Measurements from ENCODE around the gene NPC1L1. TPM values are rescaled to one million over a fixed set of nuclear protein-coding genes. Genes with fewer than 3 reads are reported as not detected.

Gene NPC1L1
- total and polyA plus RNA-seq, 7 experiments from 2014 or later, result 0.11 to 0.32 (median 0.21) TPM; not detected in 3

- peaks cover 0 to 3% of the 10 kb centered on the region in 2 donors for H3K27me3 ChIP-seq (ENCODE audit: control insufficient read depth in 2 of 2, insufficient read depth in 2 of 2, low read length in 2 of 2)
- Mint-ChIP-seq H3K9me3 (no peaks in the 10 kb centered on the region), H3K4me3 (peak within 1 kb of the TSS; percentile 85 to 96 (median 90)), H3K27me3 (peaks cover 0 to 11% (median 3%) of the 10 kb centered on the region in 5 donors), H3K36me3 (peaks cover 0 to 20% (median 12%) of the 10 kb centered on the region in 5 donors), H3K4me1 (peaks cover 36 to 53% (median 48%) of the 10 kb centered on the region in 7 donors), H3K27ac (peak within 1 kb of the TSS; percentile 90 to 97 (median 93))
- ATAC-seq, result peak; percentile 84
- H3K4me3 ChIP-seq (ENCODE audit: low read length), result peak within 1 kb of the TSS; percentile 92
- peaks cover 28 to 30% of the 10 kb centered on the region in 2 donors for H3K4me1 ChIP-seq (ENCODE audit: control insufficient read depth in 2 of 2, insufficient read depth in 2 of 2, low read length in 2 of 2)
- DNase-seq, result peak; percentile 63 to 88 (median 84)
- no peaks in the 10 kb centered on the region for H3K9me3 ChIP-seq (ENCODE audit: control insufficient read depth in 2 of 3, low read length in 3 of 3)
- CTCF ChIA-PET, result interaction anchor here (0.7 to 1.4 kb wide), 3 partner anchors 75 to 116 kb away, joined by 3 to 4 read pairs (median 4); no protein-coding TSS in a partner anchor
- intact Hi-C loops (cut with micrococcal nuclease), result loop anchor here (1.0 to 5.0 kb wide), 24 partner anchors 30 to 1580 kb away; partner anchors contain the start of genes OGDH (in 2 of the 2), POLM (in 2 of the 2), PPIA (in 2 of the 2) and TBRG4 (in 2 of the 2)
- peak within 1 kb of the TSS; percentile 98 for H3K27ac ChIP-seq (ENCODE audit: low read depth, low read length)
- POLR2A ChIA-PET, result interaction anchor here (0.7 to 3.2 kb wide), 31 partner anchors 8 to 621 kb away, joined by 3 to 42 read pairs (median 6); partner anchors contain the start of genes DBNL, DDX56, H2AZ2 and MRPS24
- peaks cover 0 to 6% (median 0%) of the 10 kb centered on the region in 3 experiments for H3K36me3 ChIP-seq (ENCODE audit: control insufficient read depth in 2 of 3, insufficient read depth in 3 of 3, low read length in 3 of 3)
Measured at GRCh38 chr7:44490351-44491200, 50.6 kb downstream of the NPC1L1 start, which contains the start of gene NUDCD3. TSS of gene NUDCD3 (minus strand) at chr7:44490658. CDS start at chr7:44490600, 58 bp downstream.

GRCh38 chr7:44489955-44490350 is 51.2 kb downstream of the NPC1L1 start:
- DNase-seq (peak in 7 of 9 donors; percentile 28 to 80 (median 78)), ATAC-seq (peak; percentile 67)
- H3K9me3 ChIP-seq (ENCODE audit: control insufficient read depth in 2 of 3, low read length in 3 of 3), result no peaks in the 10 kb centered on the region
- ChIA-PET CTCF (interaction anchor here (0.7 kb wide), 1 partner anchor 75 kb away, joined by 4 read pairs; no protein-coding TSS in a partner anchor), POLR2A (interaction anchor here (0.5 to 3.2 kb wide), 27 partner anchors 8 to 621 kb away, joined by 3 to 42 read pairs (median 6); partner anchors contain the start of genes DBNL, DDX56, H2AZ2 and MRPS24)
- peaks cover 29 to 37% of the 10 kb centered on the region in 2 donors for H3K4me1 ChIP-seq (ENCODE audit: control insufficient read depth in 2 of 2, insufficient read depth in 2 of 2, low read length in 2 of 2)
- H3K4me3 Mint-ChIP-seq, result peak overlapping the region; percentile 85 to 96 (median 90)
- H3K27ac ChIP-seq (ENCODE audit: low read depth, low read length), result peak overlapping the region; percentile 98
- H3K9me3 Mint-ChIP-seq, result no peaks in the 10 kb centered on the region
- no peaks in the 10 kb centered on the region for H3K27me3 ChIP-seq (ENCODE audit: control insufficient read depth in 2 of 2, insufficient read depth in 2 of 2, low read length in 2 of 2)
- intact Hi-C loops (cut with micrococcal nuclease), result loop anchor here (1.0 to 5.0 kb wide), 24 partner anchors 30 to 1579 kb away; partner anchors contain the start of genes OGDH (in 2 of the 2), POLM (in 2 of the 2), PPIA (in 2 of the 2) and TBRG4 (in 2 of the 2)
- peak overlapping the region; percentile 90 to 97 (median 93) for H3K27ac Mint-ChIP-seq
- H3K36me3 Mint-ChIP-seq, result peaks cover 0 to 25% (median 16%) of the 10 kb centered on the region in 5 donors
- peaks cover 0 to 5% (median 0%) of the 10 kb centered on the region in 5 donors for H3K27me3 Mint-ChIP-seq
- peak overlapping the region; percentile 92 for H3K4me3 ChIP-seq (ENCODE audit: low read length)
- H3K36me3 ChIP-seq (ENCODE audit: control insufficient read depth in 2 of 3, insufficient read depth in 3 of 3, low read length in 3 of 3), result peaks cover 0 to 9% (median under 1%) of the 10 kb centered on the region in 3 experiments
- peaks cover 42 to 59% (median 51%) of the 10 kb centered on the region in 7 donors for H3K4me1 Mint-ChIP-seq

- H3K4me3 Mint-ChIP-seq, result peak overlapping the region; percentile 85 to 96 (median 90)
- POLR2A ChIA-PET, result interaction anchor here (1.0 to 3.2 kb wide), 7 partner anchors 8 to 397 kb away, joined by 3 to 42 read pairs (median 6); partner anchors contain the start of gene DDX56
- Histone ChIP-seq H3K9me3 (ENCODE audit: control insufficient read depth in 2 of 3, low read length in 3 of 3) (no peaks in the 10 kb centered on the region), H3K27ac (ENCODE audit: low read depth, low read length) (peak overlapping the region; percentile 98), H3K4me3 (ENCODE audit: low read length) (peak overlapping the region; percentile 92), H3K27me3 (ENCODE audit: control insufficient read depth in 2 of 2, insufficient read depth in 2 of 2, low read length in 2 of 2) (no peaks in the 10 kb centered on the region), H3K4me1 (ENCODE audit: control insufficient read depth in 2 of 2, insufficient read depth in 2 of 2, low read length in 2 of 2) (peaks cover 29 to 44% of the 10 kb centered on the region in 2 donors), H3K36me3 (ENCODE audit: control insufficient read depth in 2 of 3, insufficient read depth in 3 of 3, low read length in 3 of 3) (peaks cover 10 to 19% (median 11%) of the 10 kb centered on the region in 3 experiments)
- peaks cover 0 to 1% (median 0%) of the 10 kb centered on the region in 11 donors for H3K9me3 Mint-ChIP-seq
- H3K4me1 Mint-ChIP-seq, result peaks cover 46 to 69% (median 61%) of the 10 kb centered on the region in 7 donors
- peaks cover 8 to 33% (median 26%) of the 10 kb centered on the region in 5 donors for H3K36me3 Mint-ChIP-seq
- CTCF ChIA-PET, result no interaction called here
- ATAC-seq (no peak), DNase-seq (no peak)
- peak overlapping the region; percentile 90 to 97 (median 93) for H3K27ac Mint-ChIP-seq
- intact Hi-C loops (cut with micrococcal nuclease), result no loop called here
- H3K27me3 Mint-ChIP-seq, result no peaks in the 10 kb centered on the region
Measured at GRCh38 chr7:44488955-44489354, 52.2 kb downstream of the NPC1L1 start.

- POLR2A ChIA-PET, result interaction anchor here (1.2 to 1.7 kb wide), 2 partner anchors 11 to 435 kb away, joined by 3 to 4 read pairs; no protein-coding TSS in a partner anchor
- H3K4me1 ChIP-seq (ENCODE audit: control insufficient read depth in 2 of 2, insufficient read depth in 2 of 2, low read length in 2 of 2), result peaks cover 29 to 44% of the 10 kb centered on the region in 2 donors
- Mint-ChIP-seq H3K4me1 (peaks cover 48 to 92% (median 81%) of the 10 kb centered on the region in 7 donors), H3K4me3 (peak overlapping the region; percentile 36 to 86 (median 58)), H3K27me3 (no peaks in the 10 kb centered on the region), H3K27ac (peak overlapping the region in 7 of 9 donors; percentile 1 to 79 (median 45)), H3K36me3 (peaks cover 26 to 54% (median 47%) of the 10 kb centered on the region in 5 donors), H3K9me3 (peaks cover 7 to 19% (median 14%) of the 10 kb centered on the region in 11 donors)
- DNase-seq (no peak), ATAC-seq (no peak)
- intact Hi-C loops (cut with micrococcal nuclease), result no loop called here
- CTCF ChIA-PET, result interaction anchor here (1.0 kb wide), 1 partner anchor 78 kb away, joined by 3 read pairs; no protein-coding TSS in a partner anchor
- no peaks in the 10 kb centered on the region for H3K9me3 ChIP-seq (ENCODE audit: control insufficient read depth in 2 of 3, low read length in 3 of 3)
- no peaks in the 10 kb centered on the region for H3K27me3 ChIP-seq (ENCODE audit: control insufficient read depth in 2 of 2, insufficient read depth in 2 of 2, low read length in 2 of 2)
- no peak overlapping the region for H3K4me3 ChIP-seq (ENCODE audit: low read length)
- peaks cover 31 to 41% (median 31%) of the 10 kb centered on the region in 3 experiments for H3K36me3 ChIP-seq (ENCODE audit: control insufficient read depth in 2 of 3, insufficient read depth in 3 of 3, low read length in 3 of 3)
- no peak overlapping the region for H3K27ac ChIP-seq (ENCODE audit: low read depth, low read length)
Measured at GRCh38 chr7:44486693-44487092, 54.4 kb downstream of the NPC1L1 start.

GRCh38 chr7:44486001-44486400 is 55.1 kb downstream of the NPC1L1 start:
- no peaks in the 10 kb centered on the region for H3K9me3 ChIP-seq (ENCODE audit: control insufficient read depth in 2 of 3, low read length in 3 of 3)
- Mint-ChIP-seq H3K27me3 (no peaks in the 10 kb centered on the region), H3K4me1 (peaks cover 48 to 95% (median 81%) of the 10 kb centered on the region in 7 donors), H3K4me3 (peak overlapping the region in 9 of 10 donors; percentile 7 to 86 (median 52)), H3K9me3 (peaks cover 7 to 19% (median 14%) of the 10 kb centered on the region in 11 donors), H3K36me3 (peaks cover 26 to 57% (median 53%) of the 10 kb centered on the region in 5 donors), H3K27ac (peak overlapping the region in 6 of 9 donors; percentile 35 to 79 (median 57))
- peaks cover 25 to 44% of the 10 kb centered on the region in 2 donors for H3K4me1 ChIP-seq (ENCODE audit: control insufficient read depth in 2 of 2, insufficient read depth in 2 of 2, low read length in 2 of 2)
- ChIA-PET POLR2A (interaction anchor here (1.2 kb wide), 1 partner anchor 434 kb away, joined by 3 read pairs; no protein-coding TSS in a partner anchor), CTCF (no interaction called here)
- no peak for DNase-seq
- no peaks in the 10 kb centered on the region for H3K27me3 ChIP-seq (ENCODE audit: control insufficient read depth in 2 of 2, insufficient read depth in 2 of 2, low read length in 2 of 2)
- intact Hi-C loops (cut with micrococcal nuclease), result no loop called here
- no peak overlapping the region for H3K27ac ChIP-seq (ENCODE audit: low read depth, low read length)
- H3K36me3 ChIP-seq (ENCODE audit: control insufficient read depth in 2 of 3, insufficient read depth in 3 of 3, low read length in 3 of 3), result peaks cover 31 to 48% (median 37%) of the 10 kb centered on the region in 3 experiments
- no peak overlapping the region for H3K4me3 ChIP-seq (ENCODE audit: low read length)
- ATAC-seq, result no peak

Data from naive thymus-derived CD4-positive, alpha-beta T cell (primary cell).